Stimulated activated CD8-positive, alpha-beta memory T cell treated with anti-CD3 and anti-CD28 coated beads, Interleukin-7, amount 100 ng/mL, for 24 hours (primary cell): ENCODE results near the gene ASB1.
"Not testable (repeated sequence)": the region's sequence is repeated elsewhere in the genome, so short reads cannot be mapped to it uniquely, and the experiment has no call there.

Experiments used
- DNase-seq: peaks from one replicate; pipeline ENCODE4 v3.0.0-alpha.2; 2020; ENCODE audit warnings: low read depth

Gene ASB1

GRCh38 chr2:238404406-238405216, 22.1 kb upstream of the ASB1 start:
- DNase-seq: no peak

GRCh38 chr2:238405217-238405555, 21.5 kb upstream of the ASB1 start:
- not testable (repeated sequence) for DNase-seq

- DNase-seq: no peak
These were observed 20.3 kb upstream of the ASB1 start for GRCh38 chr2:238406221-238406997.

GRCh38 chr2:238406998-238407285, 19.8 kb upstream of the ASB1 start:
- no peak for DNase-seq

GRCh38 chr2:238407566-238407965, 19.2 kb upstream of the ASB1 start:
- DNase-seq: no peak

- DNase-seq: no peak
These were observed 17.9 kb upstream of the ASB1 start for GRCh38 chr2:238408615-238409340.

- DNase-seq: no peak
These were observed 17.2 kb upstream of the ASB1 start for GRCh38 chr2:238409341-238410199.

GRCh38 chr2:238412067-238412767, 14.5 kb upstream of the ASB1 start:
- no peak for DNase-seq

GRCh38 chr2:238413368-238413767, 13.4 kb upstream of the ASB1 start:
- no peak for DNase-seq

GRCh38 chr2:238415036-238415764, 11.5 kb upstream of the ASB1 start:
- no peak for DNase-seq

GRCh38 chr2:238415893-238416292, 10.8 kb upstream of the ASB1 start:
- no peak for DNase-seq

- DNase-seq: no peak
These were observed 8.3 kb upstream of the ASB1 start for GRCh38 chr2:238418196-238418998.

GRCh38 chr2:238418999-238419546, 7.7 kb upstream of the ASB1 start:
- DNase-seq: no peak

- DNase-seq: no peak
These were observed 6.3 kb upstream of the ASB1 start for GRCh38 chr2:238420442-238420841.

- no peak for DNase-seq
These were observed 5.6 kb upstream of the ASB1 start for GRCh38 chr2:238420878-238421694.

GRCh38 chr2:238421695-238422035, 5.1 kb upstream of the ASB1 start:
- no peak for DNase-seq

GRCh38 chr2:238422285-238422684, 4.4 kb upstream of the ASB1 start:
- DNase-seq: no peak

- DNase-seq: no peak
These were observed 3.8 kb upstream of the ASB1 start for GRCh38 chr2:238422940-238423339.
